Esophagus muscularis mucosa (tissue), 3 donors: Measurements from ENCODE around the gene PXDN.

Source experiments
- CTCF ChIP-seq, 3 experiments: fragments of 200-600 bp in 2 of 3; fragments of 450-650 bp in 1 of 3; sonication (generic) in 2 of 3; IDR thresholded peaks; one replicate each; pipeline ENCODE4 v1.5.1; 2017 to 2019; ENCODE audit warnings: antibody characterized with exemption in 3 of 3, mild to moderate bottlenecking in 2 of 3, moderate library complexity in 1 of 3
- POLR2A ChIP-seq: fragments of 450-650 bp; IDR thresholded peaks from one replicate; pipeline ENCODE4 v1.6.1; 2017; ENCODE audit warnings: antibody characterized with exemption, moderate library complexity, mild to moderate bottlenecking, low read depth

- TF ChIP-seq POLR2A (no peak), CTCF (IDR thresholded peaks at IDR 0.05) (no peak)
Observed at GRCh38 chr2:1682181-1682440, 62.2 kb downstream of the PXDN start.
